Upper lobe of left lung (tissue), 6 donors: ENCODE measurements around the gene WDR46. TPM values are rescaled to one million over a fixed set of nuclear protein-coding genes. Genes with fewer than 3 reads are reported as not detected.
"Not testable (repeated sequence)": the region's sequence is repeated elsewhere in the genome, so short reads cannot be mapped to it uniquely, and the experiment has no call there.

Experiments
- ATAC-seq, 2 donors: fragments of 200-7000 bp; cut with Tn5 transposase; one replicate each; pipeline ENCODE4 v1.9.1; 2022; ENCODE audit warnings: mild to moderate bottlenecking in 2 of 2, moderate library complexity in 2 of 2; ENCODE audit not compliant: low FRiP score in 2 of 2
- DNase-seq, 2 donors: peaks; one replicate each; pipeline ENCODE4 v3.0.0-alpha.2; 2019 to 2020
- H3K27ac ChIP-seq, 4 donors: fragments of 200-600 bp; sonication (generic); one replicate each; pipeline ENCODE4 v1.5.1; 2016 to 2019
- H3K27me3 ChIP-seq, 4 donors: fragments of 200-600 bp; sonication (generic); one replicate each; pipeline ENCODE4 v1.5.1; 2017 to 2019
- H3K36me3 ChIP-seq, 4 donors: fragments of 200-600 bp; sonication (generic); one replicate each; pipeline ENCODE4 v1.5.1; 2016 to 2019
- H3K4me1 ChIP-seq, 4 donors: fragments of 200-600 bp; sonication (generic); one replicate each; pipeline ENCODE4 v1.5.1; 2018 to 2019
- H3K4me3 ChIP-seq, 4 donors: fragments of 200-600 bp; sonication (generic); one replicate each; pipeline ENCODE4 v1.5.1; 2017 to 2019; ENCODE audit warnings: mild to moderate bottlenecking in 2 of 4, moderate library complexity in 1 of 4
- H3K9me3 ChIP-seq, 4 donors: fragments of 200-600 bp; sonication (generic); one replicate each; pipeline ENCODE4 v1.5.1; 2018 to 2019
- CTCF ChIP-seq, 6 experiments: fragments of 450-650 bp in 4 of 6; fragments of 200-600 bp in 2 of 6; sonication (generic) in 2 of 6; IDR thresholded peaks; one replicate each; pipeline ENCODE4 v1.5.1; 2016 to 2019; ENCODE audit warnings: antibody characterized with exemption in 6 of 6
- EP300 ChIP-seq, 4 donors: sonication (generic); formaldehyde crosslinking; IDR thresholded peaks; one replicate each; pipeline ENCODE4 v1.5.1; 2017; ENCODE audit warnings: antibody characterized with exemption in 4 of 4, control low read depth in 2 of 4
- POLR2A ChIP-seq, 4 donors: fragments of 450-650 bp; IDR thresholded peaks; one replicate each; pipeline ENCODE4 v1.5.1; 2016 to 2017; ENCODE audit warnings: antibody characterized with exemption in 4 of 4, mild to moderate bottlenecking in 2 of 4
- POLR2AphosphoS5 ChIP-seq, 2 donors: sonication (generic); formaldehyde crosslinking; IDR thresholded peaks; one replicate each; pipeline ENCODE4 v1.5.1; 2017; ENCODE audit warnings: antibody characterized with exemption in 2 of 2
- WGBS, 2 donors: methylation state at CpG; one replicate each; pipeline ENCODE4 v1.1.5; 2017 to 2018; 5-methylcytosine and 5-hydroxymethylcytosine counted together
- total RNA-seq, 6 donors: library from RNA; depleted of rRNA in 4 of 6; stranded (reverse); fragments of >200 nt in 4 of 6; gene quantifications; one replicate each; pipeline versions ENCODE4 v1.1.0 to v1.2.1, GENCODE V29; 2016 to 2021
- donor health status: DM: no; HTN: no; CAD: no; lungs with moderate emphysema.
- donor health status: DM: no; HTN: yes; CAD: no; lungs with severe emphysema.

WDR46 gene
- total RNA-seq, 6 donors from 2014 or later: 21.1 to 50.3 (median 41.7) TPM

GRCh38 chr6:33277663-33278391, 11.2 kb downstream of the WDR46 start:
- 27 to 45% methylated on average over 25 to 26 of the region's 39 CpGs for WGBS, 2 donors
- Histone ChIP-seq H3K27me3 (no peaks in the 10 kb centered on the region), H3K4me1 (peaks cover 45 to 63% (median 54%) of the 10 kb centered on the region in 4 donors), H3K36me3 (peaks cover 0 to 80% (median 44%) of the 10 kb centered on the region in 4 donors), H3K9me3 (no peaks in the 10 kb centered on the region), H3K27ac (peak overlapping the region; percentile 89 to 97 (median 92)), H3K4me3 (peak overlapping the region; percentile 63 to 91 (median 73))
- TF ChIP-seq POLR2A (IDR thresholded peaks at IDR 0.05) (no peak), CTCF (IDR thresholded peaks at IDR 0.05) (peak in 1 of 6 experiments; percentile 5)
- ATAC-seq: peak; percentile 2 to 21
- no peak for DNase-seq

DNA sequence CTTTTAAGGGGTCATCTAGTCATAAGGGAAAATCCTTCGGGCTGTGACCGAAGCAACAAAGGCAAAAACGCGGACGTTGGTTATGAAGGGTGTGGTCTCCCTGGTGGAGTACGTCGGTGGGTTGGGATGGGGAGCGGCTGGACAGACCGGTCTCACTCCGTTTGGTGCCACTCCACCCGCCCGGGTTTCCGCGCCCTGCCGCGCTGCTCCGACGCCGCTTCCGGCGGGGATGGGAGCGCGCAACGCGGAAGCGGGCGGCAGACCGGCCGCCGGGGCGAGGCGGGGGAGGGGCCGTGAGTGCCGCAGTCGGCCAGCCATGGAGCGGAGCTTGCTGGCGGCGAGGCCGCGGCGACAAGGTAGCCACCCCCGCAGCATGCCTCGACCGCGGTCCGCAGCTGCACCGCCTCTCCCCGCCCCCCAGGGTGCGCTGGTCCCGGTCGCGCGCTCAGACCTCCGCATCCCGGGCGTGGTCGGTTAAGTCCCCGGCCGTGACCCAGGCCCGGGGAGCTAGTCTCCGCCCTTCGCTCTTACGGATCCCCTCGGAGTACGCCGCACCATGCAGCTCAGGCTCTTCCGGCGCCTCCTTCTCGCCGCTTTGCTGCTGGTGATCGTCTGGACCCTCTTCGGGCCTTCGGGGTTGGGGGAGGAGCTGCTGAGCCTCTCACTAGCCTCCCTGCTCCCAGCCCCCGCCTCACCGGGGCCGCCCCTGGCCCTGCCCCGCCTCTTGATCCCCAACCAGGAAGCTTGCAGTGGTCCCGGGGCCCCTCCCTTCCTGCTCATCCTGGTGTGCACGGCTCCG, 12.0 kb downstream of the WDR46 start, which contains the start of gene B3GALT4:
B3GALT4 (plus strand) TSS at position 260 of the 799 bp plus-strand sequence; CDS start at position 557, 297 bp downstream.
- Histone ChIP-seq H3K27me3 (no peaks in the 10 kb centered on the region), H3K4me1 (peaks cover 51 to 71% (median 58%) of the 10 kb centered on the region in 4 donors), H3K4me3 (peak within 1 kb of the TSS; percentile 63 to 91 (median 73)), H3K27ac (peak within 1 kb of the TSS; percentile 89 to 97 (median 92)), H3K9me3 (no peaks in the 10 kb centered on the region), H3K36me3 (peaks cover 0 to 74% (median 40%) of the 10 kb centered on the region in 4 donors)
- peak; percentile 80 to 88 for ATAC-seq
- WGBS, 2 donors: 1 to 2% methylated on average over 40 to 56 of the region's 80 CpGs
- peak; percentile 80 to 95 for DNase-seq
- peak; percentile 55 to 92 (median 79) for TF ChIP-seq CTCF (IDR thresholded peaks at IDR 0.05)
- peak; percentile 81 to 84 for TF ChIP-seq POLR2AphosphoS5 (IDR thresholded peaks at IDR 0.05)
- TF ChIP-seq POLR2A (IDR thresholded peaks at IDR 0.05): peak in 3 of 4 donors; percentile 69 to 93 (median 82)
- TF ChIP-seq EP300 (IDR thresholded peaks at IDR 0.05): peak in 1 of 4 donors; percentile 27

DNA sequence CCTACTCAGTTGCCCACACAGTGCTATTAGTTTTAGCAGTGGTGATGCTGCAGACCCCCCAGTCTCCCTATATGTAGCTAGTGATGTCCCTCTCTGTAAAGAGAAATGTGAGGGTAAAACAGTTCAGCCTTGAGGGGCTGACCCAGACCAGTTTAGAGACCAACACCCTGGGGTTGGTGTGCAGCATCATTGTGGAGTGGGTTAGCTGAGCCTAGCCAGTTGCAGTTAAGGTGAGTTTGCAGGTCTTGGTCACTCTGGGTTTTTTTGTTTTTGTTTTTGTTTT, 12.5 kb downstream of the WDR46 start:
- H3K4me3 ChIP-seq: peak overlapping the region; percentile 63 to 91 (median 73)
- H3K36me3 ChIP-seq: peaks cover 0 to 70% (median 39%) of the 10 kb centered on the region in 4 donors
- TF ChIP-seq POLR2AphosphoS5 (IDR thresholded peaks at IDR 0.05) (no peak), CTCF (IDR thresholded peaks at IDR 0.05) (no peak), POLR2A (IDR thresholded peaks at IDR 0.05) (no peak), EP300 (IDR thresholded peaks at IDR 0.05) (no peak)
- H3K9me3 ChIP-seq: no peaks in the 10 kb centered on the region
- ATAC-seq: no peak
- peaks cover 51 to 72% (median 58%) of the 10 kb centered on the region in 4 donors for H3K4me1 ChIP-seq
- H3K27me3 ChIP-seq: no peaks in the 10 kb centered on the region
- H3K27ac ChIP-seq: peak overlapping the region; percentile 89 to 97 (median 92)
- DNase-seq: no peak

DNA sequence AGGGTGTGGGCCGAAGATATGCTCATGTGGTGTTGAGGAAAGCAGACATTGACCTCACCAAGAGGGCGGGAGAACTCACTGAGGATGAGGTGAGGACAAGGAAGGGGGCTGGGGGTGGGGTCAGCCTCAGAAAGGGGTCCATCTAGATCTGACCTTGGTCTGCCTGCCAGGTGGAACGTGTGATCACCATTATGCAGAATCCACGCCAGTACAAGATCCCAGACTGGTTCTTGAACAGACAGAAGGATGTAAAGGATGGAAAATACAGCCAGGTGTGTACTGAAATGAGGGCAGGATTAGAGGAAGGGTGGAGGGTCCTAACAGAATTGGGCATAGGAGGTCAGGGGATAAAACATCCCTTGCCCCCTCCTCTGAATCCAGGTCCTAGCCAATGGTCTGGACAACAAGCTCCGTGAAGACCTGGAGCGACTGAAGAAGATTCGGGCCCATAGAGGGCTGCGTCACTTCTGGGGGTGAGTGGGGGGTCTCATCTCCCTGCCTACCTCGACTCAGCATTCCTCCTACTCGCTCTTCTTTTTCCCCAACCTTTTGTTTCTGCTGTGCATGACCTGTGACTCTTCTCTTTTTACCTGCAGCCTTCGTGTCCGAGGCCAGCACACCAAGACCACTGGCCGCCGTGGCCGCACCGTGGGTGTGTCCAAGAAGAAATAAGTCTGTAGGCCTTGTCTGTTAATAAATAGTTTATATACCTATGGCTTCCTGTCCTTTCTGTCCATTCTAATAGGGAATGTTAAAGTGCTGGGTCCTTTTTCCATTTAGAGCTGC, 13.1 kb downstream of the WDR46 start:
- H3K27me3 ChIP-seq, ATAC-seq, H3K9me3 ChIP-seq: not testable (repeated sequence)
- 81 to 83% methylated on average over 16 of the region's 16 CpGs for WGBS, 2 donors
- Histone ChIP-seq H3K36me3 (peaks cover 0 to 65% (median 38%) of the 10 kb centered on the region in 4 donors), H3K4me3 (peak overlapping the region in 3 of 4 donors; percentile 67 to 91 (median 79)), H3K27ac (peak overlapping the region; percentile 89 to 97 (median 92)), H3K4me1 (peaks cover 51 to 74% (median 60%) of the 10 kb centered on the region in 4 donors)
- DNase-seq: peak in 1 of 2 donors; percentile 51
